Hepatocyte (in vitro differentiated cells): ENCODE measurements around the gene RNF41. TPM values are rescaled to one million over a fixed set of nuclear protein-coding genes. Genes with fewer than 3 reads are reported as not detected.

Source experiments
- DNase-seq: peaks from one replicate; pipeline ENCODE4 v3.0.0-alpha.2; 2016; ENCODE audit warnings: low spot score
- H2AFZ ChIP-seq: fragments of 200-600 bp; sonication (generic); 2 replicates; pipeline ENCODE4 v1.6.0; 2016; ENCODE audit warnings: antibody characterized with exemption, mild to moderate bottlenecking
- H3K27ac ChIP-seq: fragments of 200-600 bp; sonication (generic); 2 replicates; pipeline ENCODE4 v1.5.1; 2016; ENCODE audit warnings: mild to moderate bottlenecking
- H3K27me3 ChIP-seq: fragments of 200-600 bp; sonication (generic); 2 replicates; pipeline ENCODE4 v1.6.1; 2016
- H3K36me3 ChIP-seq: fragments of 200-600 bp; sonication (generic); replicated peaks from 2 replicates; pipeline ENCODE4 v1.5.1; 2016; ENCODE audit warnings: low read depth; ENCODE audit not compliant: insufficient read depth
- H3K4me1 ChIP-seq: fragments of 200-600 bp; sonication (generic); 2 replicates; pipeline ENCODE4 v1.5.1; 2016; ENCODE audit warnings: mild to moderate bottlenecking, moderate library complexity; ENCODE audit not compliant: insufficient read depth
- H3K4me2 ChIP-seq: fragments of 200-600 bp; sonication (generic); 2 replicates; pipeline ENCODE4 v1.6.0; 2016
- H3K4me3 ChIP-seq: fragments of 200-600 bp; sonication (generic); 2 replicates; pipeline ENCODE4 v1.5.1; 2016; ENCODE audit warnings: mild to moderate bottlenecking
- H3K79me2 ChIP-seq: fragments of 200-600 bp; sonication (generic); 2 replicates; pipeline ENCODE4 v1.6.0; 2017; ENCODE audit warnings: mild to moderate bottlenecking
- H3K9me2 ChIP-seq: fragments of 200-600 bp; sonication (generic); replicated peaks from 2 replicates; pipeline ENCODE4 v1.6.0; 2017; ENCODE audit warnings: mild to moderate bottlenecking; ENCODE audit not compliant: insufficient read depth
- H3K9me3 ChIP-seq: fragments of 200-600 bp; sonication (generic); 2 replicates; pipeline ENCODE4 v1.5.1; 2016; ENCODE audit warnings: low read depth, mild to moderate bottlenecking
- H4K20me1 ChIP-seq: fragments of 200-600 bp; sonication (generic); 2 replicates; pipeline ENCODE4 v1.6.0; 2016; ENCODE audit warnings: mild to moderate bottlenecking; ENCODE audit not compliant: insufficient read depth, poor library complexity, severe bottlenecking
- EZH2 ChIP-seq: fragments of 200-600 bp; sonication (generic); IDR thresholded peaks from 2 replicates; pipeline ENCODE4 v1.6.1; 2016; ENCODE audit warnings: antibody characterized with exemption, mild to moderate bottlenecking, borderline replicate concordance
- EZH2phosphoT487 ChIP-seq: fragments of 200-600 bp; sonication (generic); IDR thresholded peaks from one replicate; pipeline ENCODE4 v1.6.1; 2018; ENCODE audit warnings: antibody characterized with exemption, mild to moderate bottlenecking, low read depth, moderate library complexity; ENCODE audit not compliant: unreplicated experiment, severe bottlenecking
- whole genome bisulfite sequencing: methylation state at CpG from one replicate; pipeline ENCODE4 v1.1.6; 2016; ENCODE audit warnings: low lambda C conversion rate; ENCODE audit errors: missing lambda C conversion rate; 5-methylcytosine and 5-hydroxymethylcytosine counted together
- polyA plus RNA-seq: library from polyadenylated mRNA; unstranded; fragments of >200 nt; fragmentation: Nextera tagmentation; extraction: Ambion mirVana; gene quantifications from 2 replicates; pipeline ENCODE4 v1.2.1, GENCODE V29; 2016
- total RNA-seq: library from RNA; depleted of rRNA; stranded (reverse); fragments of >200 nt; gene quantifications from 2 replicates; pipeline ENCODE4 v1.2.3, GENCODE V29; 2014
- TF ChIP-seq, protein P1 (sequence below): fragments of 200-600 bp; sonication (generic); IDR thresholded peaks from 2 replicates; pipeline ENCODE4 v1.5.1; 2016; ENCODE audit warnings: antibody characterized with exemption, mild to moderate bottlenecking; ENCODE audit not compliant: poor library complexity

The RNF41 gene
- total and polyA plus RNA-seq, 2 experiments from 2014 or later, result 22.5 to 47.6 TPM

DNA sequence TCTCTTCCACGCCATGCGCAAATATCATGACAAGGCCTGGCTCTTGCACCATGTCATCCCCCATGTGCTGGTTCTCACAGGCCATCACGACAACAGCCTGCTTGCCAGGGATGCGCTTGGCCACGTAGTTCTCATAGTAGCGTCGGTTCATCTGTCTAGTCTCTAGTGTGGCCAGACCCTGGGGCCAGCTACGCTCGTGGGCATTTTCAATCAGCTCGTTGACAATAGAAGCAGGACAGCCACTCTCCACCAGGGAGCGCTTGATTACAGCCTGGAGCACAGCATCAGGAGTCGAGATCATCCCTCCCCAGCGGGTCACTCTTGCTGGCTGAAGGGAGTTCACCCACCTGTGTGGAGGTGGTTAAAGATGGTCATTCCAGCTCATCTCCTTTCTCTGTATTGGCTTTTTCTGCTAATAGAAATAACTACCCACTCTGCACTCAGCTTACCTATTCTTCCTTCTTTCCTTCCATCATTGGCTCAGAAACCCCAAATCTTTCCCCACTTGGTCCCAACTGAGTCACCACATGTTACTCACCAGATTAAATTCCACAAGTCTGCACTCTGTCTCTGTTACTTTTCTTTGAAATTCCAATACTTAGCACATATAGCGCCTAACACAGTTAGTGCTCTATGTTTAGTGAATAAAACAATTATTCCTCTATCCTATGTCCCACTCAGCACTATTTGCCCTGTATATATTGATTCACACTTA is 15.1 kb downstream of the RNF41 start:
- H3K4me1 ChIP-seq, result no peaks in the 10 kb centered on the region
- peaks cover 4% of the 10 kb centered on the region for H3K36me3 ChIP-seq
- no peak overlapping the region for H3K27ac ChIP-seq
- peak; percentile 68 for DNase-seq
- H3K4me2 ChIP-seq, result no peak overlapping the region
- no peaks in the 10 kb centered on the region for H3K79me2 ChIP-seq
- TF ChIP-seq, protein P1, sequence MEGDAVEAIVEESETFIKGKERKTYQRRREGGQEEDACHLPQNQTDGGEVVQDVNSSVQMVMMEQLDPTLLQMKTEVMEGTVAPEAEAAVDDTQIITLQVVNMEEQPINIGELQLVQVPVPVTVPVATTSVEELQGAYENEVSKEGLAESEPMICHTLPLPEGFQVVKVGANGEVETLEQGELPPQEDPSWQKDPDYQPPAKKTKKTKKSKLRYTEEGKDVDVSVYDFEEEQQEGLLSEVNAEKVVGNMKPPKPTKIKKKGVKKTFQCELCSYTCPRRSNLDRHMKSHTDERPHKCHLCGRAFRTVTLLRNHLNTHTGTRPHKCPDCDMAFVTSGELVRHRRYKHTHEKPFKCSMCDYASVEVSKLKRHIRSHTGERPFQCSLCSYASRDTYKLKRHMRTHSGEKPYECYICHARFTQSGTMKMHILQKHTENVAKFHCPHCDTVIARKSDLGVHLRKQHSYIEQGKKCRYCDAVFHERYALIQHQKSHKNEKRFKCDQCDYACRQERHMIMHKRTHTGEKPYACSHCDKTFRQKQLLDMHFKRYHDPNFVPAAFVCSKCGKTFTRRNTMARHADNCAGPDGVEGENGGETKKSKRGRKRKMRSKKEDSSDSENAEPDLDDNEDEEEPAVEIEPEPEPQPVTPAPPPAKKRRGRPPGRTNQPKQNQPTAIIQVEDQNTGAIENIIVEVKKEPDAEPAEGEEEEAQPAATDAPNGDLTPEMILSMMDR, result peak; percentile 53
- TF ChIP-seq EZH2phosphoT487, result no peak
- TF ChIP-seq EZH2, result no peak
- H3K27me3 ChIP-seq, result no peaks in the 10 kb centered on the region
- no peaks in the 10 kb centered on the region for H3K9me2 ChIP-seq
- H3K4me3 ChIP-seq, result no peak overlapping the region
- no peak overlapping the region for H2AFZ ChIP-seq
- no peaks in the 10 kb centered on the region for H4K20me1 ChIP-seq
- H3K9me3 ChIP-seq, result no peaks in the 10 kb centered on the region
- WGBS, result 65% methylated on average over 14 of the region's 14 CpGs

DNA sequence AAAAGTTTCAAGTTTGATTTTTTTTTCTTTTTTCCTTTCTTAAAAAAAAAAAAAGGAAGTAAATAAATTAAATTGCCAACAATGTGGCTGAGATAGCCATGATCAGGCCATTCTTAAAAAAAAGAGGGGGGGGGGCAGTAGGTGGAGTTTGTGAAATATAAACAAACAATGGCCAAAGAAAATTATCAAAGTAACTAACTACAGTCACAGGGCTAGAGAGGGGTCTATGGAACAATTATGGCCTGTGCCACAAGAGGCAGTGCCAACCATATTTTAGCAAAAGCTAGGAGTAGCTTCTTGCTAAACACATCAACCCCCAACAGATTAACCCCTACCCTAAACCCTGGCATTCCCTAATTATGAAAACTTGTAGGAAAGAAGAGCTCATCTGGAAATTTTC is 16.3 kb downstream of the RNF41 start:
- DNase-seq, result no peak
- TF ChIP-seq, protein P1, result peak; percentile 13
- TF ChIP-seq EZH2phosphoT487 (no peak), EZH2 (no peak)
- H3K4me1 ChIP-seq, result no peaks in the 10 kb centered on the region
- no peaks in the 10 kb centered on the region for H3K27me3 ChIP-seq
- no peak overlapping the region for H3K4me2 ChIP-seq
- no peaks in the 10 kb centered on the region for H3K9me2 ChIP-seq
- no peak overlapping the region for H2AFZ ChIP-seq
- H3K79me2 ChIP-seq, result no peaks in the 10 kb centered on the region
- H4K20me1 ChIP-seq, result no peaks in the 10 kb centered on the region
- H3K4me3 ChIP-seq, result no peak overlapping the region
- no peak overlapping the region for H3K27ac ChIP-seq
- H3K9me3 ChIP-seq, result no peaks in the 10 kb centered on the region
- H3K36me3 ChIP-seq, result peaks cover 4% of the 10 kb centered on the region

DNA sequence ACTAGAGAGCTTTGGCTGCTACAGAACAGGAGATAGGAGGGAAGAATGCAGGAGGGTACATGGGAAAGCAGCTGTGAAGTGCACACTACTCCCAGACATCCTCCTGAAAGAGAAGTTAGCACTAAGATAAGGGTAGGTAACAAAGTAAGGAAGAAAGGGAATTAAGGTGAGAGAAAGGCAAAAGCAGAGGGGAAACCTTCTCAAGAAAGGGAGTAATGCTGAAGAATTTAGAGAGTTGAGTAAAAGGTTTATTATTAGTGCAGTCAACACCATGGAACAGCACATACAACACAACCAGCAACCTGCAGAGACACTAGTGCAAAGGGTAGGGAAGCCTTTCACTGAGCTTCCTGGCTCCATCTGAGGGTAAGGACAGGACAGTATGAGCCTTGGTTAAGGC is 17.4 kb downstream of the RNF41 start:
- Histone ChIP-seq H3K9me2 (no peaks in the 10 kb centered on the region), H3K4me2 (no peak overlapping the region), H3K4me3 (no peak overlapping the region), H3K4me1 (no peaks in the 10 kb centered on the region), H3K79me2 (no peaks in the 10 kb centered on the region), H3K27me3 (no peaks in the 10 kb centered on the region), H3K36me3 (no peaks in the 10 kb centered on the region), H2AFZ (no peak overlapping the region), H3K9me3 (no peaks in the 10 kb centered on the region), H4K20me1 (no peaks in the 10 kb centered on the region), H3K27ac (no peak overlapping the region)
- DNase-seq, result no peak
- TF ChIP-seq EZH2, result no peak
- TF ChIP-seq, protein P1, result no peak
- TF ChIP-seq EZH2phosphoT487, result no peak

DNA sequence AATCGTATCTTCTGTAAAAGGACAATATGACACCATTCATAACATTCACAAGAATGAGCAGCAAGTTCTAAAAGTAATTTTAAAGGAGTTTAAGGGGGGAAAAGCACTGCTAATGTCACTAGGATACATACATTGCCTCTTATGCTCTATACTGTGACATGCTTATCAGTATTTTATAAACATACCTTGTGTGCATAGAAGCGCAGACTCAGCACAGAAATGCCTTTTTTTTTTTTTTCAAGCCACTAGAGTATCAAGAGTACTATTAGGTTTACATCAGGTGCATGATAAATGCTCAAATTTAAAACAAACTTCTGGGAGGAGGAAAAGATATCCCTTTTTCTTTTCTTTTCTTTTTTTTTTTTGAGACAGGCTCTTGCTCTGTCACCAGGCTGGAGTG is 18.9 kb downstream of the RNF41 start:
- Histone ChIP-seq H2AFZ (no peak overlapping the region), H3K36me3 (no peaks in the 10 kb centered on the region), H3K4me1 (no peaks in the 10 kb centered on the region), H4K20me1 (no peaks in the 10 kb centered on the region), H3K27ac (no peak overlapping the region), H3K9me3 (no peaks in the 10 kb centered on the region), H3K27me3 (no peaks in the 10 kb centered on the region), H3K9me2 (no peaks in the 10 kb centered on the region), H3K4me2 (no peak overlapping the region), H3K4me3 (no peak overlapping the region), H3K79me2 (no peaks in the 10 kb centered on the region)
- DNase-seq, result no peak
- 80% methylated on average over 2 of the region's 2 CpGs for WGBS
- no peak for TF ChIP-seq EZH2phosphoT487
- TF ChIP-seq, protein P1, result no peak
- no peak for TF ChIP-seq EZH2
